Cardiac septum (tissue), 1 donor: ENCODE measurements around the gene PCDHGA5. TPM values are rescaled to one million over a fixed set of nuclear protein-coding genes. Genes with fewer than 3 reads are reported as not detected.
"Not testable (repeated sequence)": the region's sequence is repeated elsewhere in the genome, so short reads cannot be mapped to it uniquely, and the experiment has no call there.

Experiments used
- DNase-seq: peaks from one replicate; pipeline ENCODE4 v3.0.0-alpha.2; 2020; ENCODE audit warnings: low spot score
- intact Hi-C: fragments of 100-400 bp; cut with DNase I; formaldehyde crosslinking; loops from one replicate; pipeline ENCODE4 v1.14.0; 2022
- long read RNA-seq: library from polyadenylated mRNA; unstranded; transcript quantifications from one replicate; pipeline ENCODE4 v2.0.0, GENCODE V29; 2021
- total RNA-seq: library from RNA; stranded (reverse); fragmentation: NEBNext Ultra II Directional; extraction: Animal tissue kit (Norgen Biotek cat#: 25700); gene quantifications from one replicate; pipeline ENCODE4 v1.2.1, GENCODE V29; 2021
- donor health status: DM: no; HTN: no; CAD: no.

PCDHGA5 gene
- 9.7 TPM for total RNA-seq
- long read RNA-seq, partial matches to known transcripts = 0 of 2 reads
- long read RNA-seq, other reads (novel, unspliced or antisense) = 0 of 2 reads

GRCh38 chr5:141363952-141364660 is at the start of gene PCDHGA5:
TSS of gene PCDHGA5 (plus strand) at chr5:141364162. CDS start at chr5:141364331, 169 bp downstream.
- intact Hi-C loops = no loop called here
- DNase-seq = peak; percentile 49

- intact Hi-C loops = loop anchor here (10.0 kb wide), 1 partner anchor 72 kb away; the partner anchor contains the start of gene PCDHB15
- not testable (repeated sequence) for DNase-seq
Observed at GRCh38 chr5:141316963-141317362, 47.0 kb upstream of the PCDHGA5 start.

DNA sequence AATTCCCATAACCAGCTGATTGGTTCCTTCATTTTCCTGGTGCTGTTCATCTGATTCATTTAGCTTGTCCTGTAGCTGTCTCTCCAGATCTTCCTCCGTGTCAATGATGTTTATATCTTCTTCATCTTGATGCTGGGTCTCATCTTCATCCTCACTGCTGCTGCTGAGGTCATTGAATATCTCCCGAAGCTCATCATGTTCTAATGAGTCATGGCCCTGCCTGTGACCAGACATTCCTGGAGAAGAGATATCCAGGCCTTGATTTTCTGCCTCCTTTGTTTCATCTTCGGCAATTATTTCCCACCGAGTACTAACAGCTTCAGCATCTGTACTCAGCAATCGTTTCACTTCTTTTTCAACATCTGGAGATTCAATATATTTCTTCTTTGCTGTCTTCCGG is 44.8 kb upstream of the PCDHGA5 start:
- intact Hi-C loops = loop anchor here (10.0 kb wide), 1 partner anchor 74 kb away; the partner anchor contains the start of gene PCDHB15

DNA sequence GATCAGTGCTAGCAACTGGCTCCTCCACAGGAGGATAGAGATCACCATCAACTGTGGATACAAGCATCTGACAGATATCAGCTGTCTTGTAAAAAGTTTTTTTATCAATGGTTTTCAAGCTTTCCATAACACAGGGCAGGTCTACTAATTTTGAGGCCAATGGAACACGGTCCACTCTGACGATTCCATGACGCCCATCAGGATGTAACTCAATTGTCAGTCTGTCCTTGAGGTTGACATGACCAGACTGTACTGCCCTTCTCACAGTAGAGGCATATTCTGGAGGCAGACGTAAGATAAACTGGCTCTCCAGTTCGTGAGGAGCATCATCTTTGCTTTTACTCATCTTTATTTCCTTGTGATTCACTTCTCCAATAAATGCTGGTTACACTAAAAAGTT is 44.3 kb upstream of the PCDHGA5 start:
- intact Hi-C loops = loop anchor here (2.0 to 10.0 kb wide), 3 partner anchors 75 to 241 kb away; partner anchors contain the start of gene PCDHB15
- DNase-seq = no peak

More for the DNA sequence above, 44.8 kb upstream of the PCDHGA5 start:
- DNase-seq = no peak

DNA sequence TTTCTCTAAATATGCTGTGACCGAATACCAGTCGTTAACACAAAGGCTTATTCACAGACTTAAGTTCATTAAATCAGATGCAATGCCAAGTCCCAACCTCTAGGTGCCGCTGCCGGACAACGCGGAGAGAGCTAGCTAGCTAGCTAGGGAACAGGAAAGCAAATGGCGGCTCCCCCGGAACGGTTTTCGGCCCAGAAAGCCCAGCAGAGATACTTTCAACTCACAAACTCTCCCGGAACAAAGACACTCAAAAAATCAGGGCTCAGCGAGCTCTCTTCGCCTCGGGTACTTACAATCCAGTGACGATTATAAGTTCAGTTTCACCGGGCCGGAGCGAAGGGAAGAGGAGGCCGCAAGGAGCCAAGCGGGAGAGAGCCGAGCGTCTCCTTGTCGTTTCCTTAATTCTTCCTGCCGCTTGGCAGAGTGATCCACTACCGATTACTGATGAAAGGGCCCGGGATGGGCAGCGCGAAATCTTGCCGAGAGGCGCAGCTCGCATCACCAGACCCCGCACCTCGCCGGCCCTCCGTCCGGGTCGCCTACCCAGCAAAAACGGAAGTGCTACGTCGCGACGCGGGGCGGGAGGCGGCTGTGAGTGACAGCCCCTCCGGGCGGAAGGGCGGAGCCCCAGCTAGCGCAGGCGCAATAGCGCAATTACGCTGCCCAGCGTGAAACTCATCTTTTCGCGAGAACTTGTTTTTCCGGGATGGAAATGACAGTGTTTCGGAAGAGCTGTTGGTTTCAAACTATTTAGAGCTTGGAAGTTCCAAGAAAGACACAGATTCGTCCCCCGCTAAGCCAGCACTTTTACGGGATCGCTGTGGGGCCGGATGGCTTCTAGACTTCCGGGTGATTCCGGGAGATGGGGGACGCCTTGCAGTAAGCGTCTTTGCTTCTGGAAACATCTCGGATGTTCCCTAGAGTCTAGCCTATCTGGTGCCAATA is 43.5 kb upstream of the PCDHGA5 start, which contains the start of gene TAF7:
TSS of gene TAF7 (minus strand) at position 560 of the 945 bp plus-strand sequence. CDS start 740 bp downstream, outside the sequence.
- DNase-seq = peak; percentile 95
- intact Hi-C loops = loop anchor here (2.0 to 10.0 kb wide), 2 partner anchors 204 to 240 kb away; no protein-coding TSS in a partner anchor

GRCh38 chr5:141322261-141322660 is 41.7 kb upstream of the PCDHGA5 start:
- intact Hi-C loops = loop anchor here (10.0 kb wide), 1 partner anchor 203 kb away; no protein-coding TSS in a partner anchor
- no peak for DNase-seq

- intact Hi-C loops = loop anchor here (10.0 kb wide), 1 partner anchor 199 kb away; no protein-coding TSS in a partner anchor
- no peak for DNase-seq
Observed at GRCh38 chr5:141326088-141326854, 37.7 kb upstream of the PCDHGA5 start.

DNA sequence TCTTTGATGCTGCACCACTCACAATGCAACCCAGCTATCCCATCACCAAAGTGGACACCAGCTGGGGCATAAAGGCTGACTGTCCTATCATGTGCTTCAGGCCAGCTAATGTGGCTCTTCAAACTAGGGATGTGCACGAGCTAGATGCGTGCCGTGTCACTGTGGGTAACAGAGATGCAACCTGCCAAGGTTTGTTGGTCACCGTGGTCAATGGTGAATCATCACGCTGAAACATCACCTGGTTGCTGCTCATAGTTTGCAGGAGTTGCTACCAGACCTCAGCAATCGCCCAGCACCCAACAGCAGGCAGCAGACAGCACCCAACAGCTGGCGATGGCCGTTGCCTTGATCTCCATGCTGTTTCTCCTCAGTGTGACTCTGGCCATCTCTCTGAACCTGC is 35.7 kb upstream of the PCDHGA5 start:
- no peak for DNase-seq
- intact Hi-C loops = loop anchor here (10.0 kb wide), 1 partner anchor 197 kb away; no protein-coding TSS in a partner anchor

- DNase-seq = no peak
- intact Hi-C loops = no loop called here
Observed at GRCh38 chr5:141330299-141331080, 33.5 kb upstream of the PCDHGA5 start, which contains the start of gene PCDHGA1. TSS of gene PCDHGA1 (plus strand) at chr5:141330514.

GRCh38 chr5:141332571-141332970 is 31.4 kb upstream of the PCDHGA5 start:
- intact Hi-C loops, DNase-seq: not testable (repeated sequence)

DNA sequence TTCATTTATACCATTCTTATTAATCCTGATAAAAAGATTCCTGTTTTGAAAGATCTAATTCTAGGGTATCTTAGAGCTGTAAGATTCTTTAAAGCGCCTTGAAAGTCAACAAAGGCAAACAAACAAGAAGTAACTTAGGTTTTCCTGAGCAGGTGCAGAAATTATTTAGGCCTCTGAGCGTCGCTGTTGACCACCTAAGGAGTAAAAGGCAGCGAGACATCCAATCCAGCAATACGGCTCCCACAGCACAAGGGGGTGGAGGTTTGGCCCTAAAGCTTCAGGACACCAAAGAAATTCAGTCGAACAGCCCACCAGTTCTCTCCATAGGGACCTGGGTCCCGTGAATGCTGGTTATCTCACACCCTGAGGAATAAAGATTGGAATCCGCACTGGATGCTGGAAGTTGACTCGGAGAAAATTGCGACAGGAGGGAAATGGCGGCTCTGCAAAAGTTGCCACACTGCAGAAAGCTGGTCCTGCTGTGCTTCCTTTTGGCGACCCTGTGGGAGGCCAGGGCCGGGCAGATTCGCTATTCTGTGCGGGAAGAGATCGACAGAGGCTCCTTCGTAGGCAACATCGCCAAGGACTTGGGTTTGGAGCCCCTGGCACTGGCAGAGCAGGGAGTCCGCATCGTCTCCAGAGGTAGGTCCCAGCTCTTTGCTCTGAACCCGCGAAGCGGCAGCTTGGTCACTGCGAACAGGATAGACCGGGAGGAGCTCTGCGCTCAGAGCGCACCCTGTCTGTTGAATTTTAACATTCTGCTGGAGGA is 25.2 kb upstream of the PCDHGA5 start, which contains the start of gene PCDHGA2:
TSS of gene PCDHGA2 (plus strand) at position 223 of the 769 bp plus-strand sequence.
- DNase-seq = no peak
- intact Hi-C loops = no loop called here

DNA sequence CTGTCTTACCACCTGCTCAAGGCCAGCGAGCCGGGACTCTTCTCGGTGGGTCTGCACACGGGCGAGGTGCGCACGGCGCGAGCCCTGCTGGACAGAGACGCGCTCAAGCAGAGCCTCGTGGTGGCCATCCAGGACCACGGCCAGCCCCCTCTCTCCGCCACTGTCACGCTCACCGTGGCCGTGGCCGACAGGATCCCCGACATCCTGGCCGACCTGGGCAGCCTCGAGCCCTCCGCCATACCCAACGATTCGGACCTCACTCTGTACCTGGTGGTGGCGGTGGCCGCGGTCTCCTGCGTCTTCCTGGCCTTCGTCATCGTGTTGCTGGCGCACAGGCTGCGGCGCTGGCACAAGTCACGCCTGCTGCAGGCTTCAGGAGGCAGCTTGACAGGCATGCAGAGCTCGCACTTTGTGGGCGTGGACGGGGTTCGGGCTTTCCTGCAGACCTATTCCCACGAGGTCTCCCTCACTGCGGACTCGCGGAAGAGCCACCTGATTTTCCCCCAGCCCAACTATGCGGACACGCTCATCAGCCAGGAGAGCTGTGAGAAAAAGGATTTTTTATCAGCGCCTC is 23.1 kb upstream of the PCDHGA5 start:
- intact Hi-C loops, DNase-seq: not testable (repeated sequence)

DNA sequence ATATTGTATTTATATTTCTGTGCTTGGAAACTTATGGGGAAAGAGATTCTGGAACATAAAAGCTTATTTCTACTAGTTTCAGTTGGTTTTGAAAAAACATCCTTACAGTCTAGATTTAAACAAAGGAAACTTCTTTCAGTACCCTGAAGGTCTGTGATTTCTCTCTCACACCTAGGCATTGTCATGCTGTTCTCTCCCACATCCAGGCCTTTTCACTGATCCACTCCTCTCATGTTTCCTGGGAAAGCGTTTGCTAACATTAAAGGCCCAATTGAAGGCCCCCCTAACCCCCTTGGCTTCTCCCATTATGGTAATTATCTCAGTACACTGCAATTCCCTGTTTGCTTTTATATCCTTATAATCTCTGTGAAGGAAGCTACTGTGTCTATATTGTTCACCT is 21.2 kb upstream of the PCDHGA5 start:
- DNase-seq = no peak
- intact Hi-C loops = loop anchor here (2.0 kb wide), 1 partner anchor 218 kb away; no protein-coding TSS in a partner anchor

DNA sequence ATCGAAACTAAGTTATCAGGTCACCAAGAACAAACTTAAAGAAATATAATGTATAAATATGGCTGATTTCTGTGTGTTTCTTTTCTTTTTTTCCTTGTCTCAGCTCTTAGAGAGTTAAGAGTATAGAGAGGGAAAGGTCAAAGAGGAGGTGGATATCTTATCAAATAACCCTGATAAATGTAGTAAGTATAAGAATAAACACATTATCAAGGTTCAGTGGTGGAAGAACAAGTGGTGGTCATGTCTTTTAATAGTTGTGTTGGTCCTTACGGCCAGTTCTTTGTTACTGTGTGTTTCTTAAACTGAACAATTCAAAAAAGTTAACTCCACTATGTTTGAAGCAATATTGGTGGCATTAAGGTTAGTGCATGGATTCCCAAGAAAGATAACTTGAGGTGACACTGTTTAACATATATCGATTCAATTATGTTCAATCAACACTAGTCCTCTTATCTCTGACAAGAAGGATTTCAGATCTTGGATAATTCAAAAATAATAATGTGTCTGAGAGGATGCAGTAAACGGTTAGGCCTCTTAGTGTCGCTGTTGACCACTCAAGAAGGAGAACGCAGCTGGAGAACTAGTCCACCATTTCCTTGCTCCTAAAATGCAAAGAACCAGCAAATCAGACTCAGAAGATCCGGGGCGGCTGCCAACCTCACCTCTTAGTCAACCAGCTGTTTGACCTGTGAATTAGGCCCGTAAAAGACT is 20.6 kb upstream of the PCDHGA5 start, which contains the start of gene PCDHGA3:
TSS of gene PCDHGA3 (plus strand) at position 588 of the 711 bp plus-strand sequence. CDS start 205 bp downstream, outside the sequence.
- no peak for DNase-seq
- intact Hi-C loops = loop anchor here (2.0 kb wide), 1 partner anchor 217 kb away; no protein-coding TSS in a partner anchor

DNA sequence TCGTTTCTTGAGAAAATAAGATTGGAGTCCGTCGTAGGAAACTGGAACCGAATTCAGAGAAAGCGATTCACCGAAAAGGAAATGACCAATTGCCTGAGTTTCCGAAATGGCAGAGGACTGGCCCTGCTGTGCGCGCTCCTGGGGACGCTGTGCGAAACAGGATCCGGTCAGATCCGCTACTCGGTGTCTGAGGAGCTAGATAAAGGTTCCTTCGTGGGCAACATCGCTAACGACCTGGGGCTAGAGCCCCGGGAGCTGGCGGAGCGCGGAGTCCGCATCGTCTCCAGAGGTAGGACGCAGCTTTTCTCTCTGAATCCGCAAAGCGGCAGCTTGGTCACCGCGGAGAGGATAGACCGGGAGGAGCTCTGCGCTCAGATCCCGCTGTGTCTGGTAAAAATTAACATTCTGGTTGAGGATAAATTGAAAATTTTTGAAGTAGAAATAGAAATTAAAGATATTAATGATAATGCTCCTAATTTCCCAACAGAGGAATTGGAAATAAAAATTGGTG is 20.0 kb upstream of the PCDHGA5 start:
- intact Hi-C loops = loop anchor here (2.0 kb wide), 1 partner anchor 217 kb away; no protein-coding TSS in a partner anchor
- DNase-seq = no peak

DNA sequence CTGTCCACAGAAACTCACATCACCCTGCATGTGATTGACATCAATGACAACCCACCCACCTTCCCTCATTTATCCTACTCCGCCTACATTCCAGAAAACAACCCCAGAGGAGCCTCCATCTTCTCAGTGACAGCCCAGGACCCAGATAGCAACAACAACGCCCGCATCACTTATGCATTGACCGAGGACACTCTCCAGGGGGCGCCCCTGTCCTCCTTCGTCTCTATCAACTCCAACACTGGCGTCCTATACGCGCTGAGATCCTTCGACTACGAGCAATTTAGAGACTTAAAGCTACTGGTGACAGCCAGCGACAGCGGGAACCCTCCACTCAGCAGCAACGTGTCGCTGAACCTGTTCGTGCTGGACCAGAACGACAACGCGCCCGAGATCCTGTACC is 18.6 kb upstream of the PCDHGA5 start:
- DNase-seq = no peak
- intact Hi-C loops = no loop called here
